IPS-11a (cell line): Measurements from ENCODE around the gene MEGF6.
"Not testable (repeated sequence)": the region's sequence is repeated elsewhere in the genome, so short reads cannot be mapped to it uniquely, and the experiment has no call there.

ENCODE experiments used
- H3K4me3 ChIP-seq: one replicate; pipeline ENCODE4 v1.5.1; 2013; ENCODE audit warnings: low read depth, low read length, control low read depth

Gene MEGF6

DNA sequence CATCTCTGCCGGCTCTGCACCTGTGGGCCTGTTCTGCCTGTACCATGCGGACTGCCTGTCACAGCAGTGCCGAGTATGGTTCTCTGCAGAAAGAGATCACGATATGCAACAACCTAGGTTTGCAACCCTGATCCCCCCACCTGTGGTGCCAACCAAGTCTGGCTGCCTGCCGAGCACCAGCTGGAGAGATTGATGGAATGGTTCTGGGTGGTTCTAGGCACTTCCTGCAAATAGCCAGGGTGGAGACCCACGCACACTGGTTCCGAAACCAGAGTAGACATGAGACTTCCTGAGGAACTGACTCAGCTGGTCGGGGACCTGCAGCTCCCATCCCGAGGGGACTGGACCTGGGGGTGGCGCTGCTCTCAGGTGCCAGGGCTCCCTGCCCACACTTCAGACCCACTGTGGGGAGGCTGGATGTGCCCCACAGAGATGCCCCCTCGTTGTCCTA is 18.9 kb upstream of the MEGF6 start:
- no peak overlapping the region for H3K4me3 ChIP-seq

DNA sequence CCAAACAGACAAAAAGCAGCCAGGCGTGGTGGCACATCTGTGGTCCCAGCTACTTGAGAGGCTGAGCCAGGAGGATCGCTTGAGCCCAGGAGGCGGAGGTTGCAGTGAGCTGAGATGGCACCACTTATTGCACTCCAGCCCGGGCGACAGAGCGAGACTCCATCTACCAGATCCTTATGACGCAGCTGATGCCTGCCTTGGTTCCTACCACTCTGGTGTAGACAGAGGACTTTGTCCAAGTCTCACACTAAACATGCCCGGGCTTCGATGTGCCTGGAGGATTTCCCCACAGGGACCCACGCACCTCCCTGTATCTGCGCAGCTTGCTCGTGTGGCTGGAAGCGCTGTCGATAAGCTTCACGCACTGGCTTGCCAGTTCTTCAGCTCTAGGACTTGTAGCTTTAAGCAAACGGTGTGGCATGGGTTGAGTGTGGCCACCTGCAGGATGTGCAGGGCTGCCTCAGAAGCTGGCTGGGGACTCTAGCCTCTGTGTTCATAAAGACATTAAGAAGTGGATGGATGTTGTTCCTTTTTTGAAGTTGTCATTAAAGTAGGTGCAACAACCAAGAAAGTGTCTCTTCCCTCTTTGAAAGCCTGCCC is 18.4 kb upstream of the MEGF6 start:
- no peak overlapping the region for H3K4me3 ChIP-seq

DNA sequence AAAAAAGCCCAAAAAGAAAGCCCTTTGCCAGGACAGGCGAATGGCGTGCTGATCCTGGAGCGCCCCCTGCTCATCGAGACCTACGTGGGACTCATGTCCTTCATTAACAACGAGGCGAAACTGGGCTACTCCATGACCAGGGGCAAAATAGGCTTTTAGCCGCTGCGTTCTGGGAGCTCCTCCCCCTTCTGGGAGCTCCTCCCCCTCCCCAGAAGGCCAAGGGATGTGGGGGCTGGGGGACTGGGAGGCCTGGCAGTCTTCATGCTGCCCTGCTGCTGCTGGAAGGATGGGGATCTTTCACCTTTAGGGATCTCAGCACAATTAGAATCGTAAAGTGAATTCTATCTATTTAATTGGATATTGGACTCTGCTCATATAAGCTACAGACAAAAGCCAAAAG is 17.1 kb upstream of the MEGF6 start:
- H3K4me3 ChIP-seq = no peak overlapping the region

GRCh38 chr1:3627515-3628253 is 16.4 kb upstream of the MEGF6 start:
- no peak overlapping the region for H3K4me3 ChIP-seq

GRCh38 chr1:3626025-3626424 is 14.7 kb upstream of the MEGF6 start:
- no peak overlapping the region for H3K4me3 ChIP-seq

DNA sequence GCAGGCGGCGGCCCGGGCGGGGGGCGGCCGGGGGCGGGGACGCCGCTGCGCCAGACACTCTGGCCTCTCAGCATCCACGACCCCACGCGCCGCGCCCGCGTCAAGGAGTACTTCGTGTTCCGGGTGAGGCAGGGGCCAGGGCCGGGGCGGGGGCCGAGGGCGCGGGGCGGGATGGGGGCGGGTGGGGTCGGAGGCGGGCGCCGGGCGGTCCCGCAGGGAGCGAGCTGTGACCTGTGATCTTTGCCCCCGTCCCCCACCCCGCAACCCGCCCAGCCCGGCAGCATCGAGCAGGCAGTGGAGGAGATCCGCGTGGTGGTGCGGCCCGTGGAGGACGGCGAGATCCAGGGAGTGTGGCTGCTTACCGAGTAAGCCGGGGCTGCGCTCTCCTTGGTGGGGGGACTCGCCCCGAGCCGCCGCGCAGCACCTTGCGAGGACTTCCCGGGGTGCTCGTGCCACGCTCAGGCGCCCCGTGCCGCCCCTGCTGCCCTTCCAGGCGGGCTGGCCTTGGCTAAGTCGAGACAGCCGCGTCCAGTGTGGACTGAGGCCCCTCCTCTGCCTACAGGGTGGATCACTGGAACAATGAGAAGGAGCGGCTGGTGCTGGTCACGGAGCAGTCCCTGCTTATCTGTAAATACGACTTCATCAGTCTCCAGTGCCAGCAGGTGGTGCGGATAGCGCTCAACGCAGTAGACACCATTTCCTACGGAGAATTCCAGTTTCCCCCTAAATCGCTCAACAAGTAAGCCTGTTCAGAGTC is 14.0 kb upstream of the MEGF6 start:
- H3K4me3 ChIP-seq = peak overlapping the region; percentile 70

GRCh38 chr1:3624200-3625136 is 13.2 kb upstream of the MEGF6 start, which contains the start of gene TPRG1L:
Gene TPRG1L, plus strand, starts transcription at chr1:3625015. Its CDS starts 58 bp downstream, at chr1:3625073.
- H3K4me3 ChIP-seq = peak within 1 kb of the TSS; percentile 70

DNA sequence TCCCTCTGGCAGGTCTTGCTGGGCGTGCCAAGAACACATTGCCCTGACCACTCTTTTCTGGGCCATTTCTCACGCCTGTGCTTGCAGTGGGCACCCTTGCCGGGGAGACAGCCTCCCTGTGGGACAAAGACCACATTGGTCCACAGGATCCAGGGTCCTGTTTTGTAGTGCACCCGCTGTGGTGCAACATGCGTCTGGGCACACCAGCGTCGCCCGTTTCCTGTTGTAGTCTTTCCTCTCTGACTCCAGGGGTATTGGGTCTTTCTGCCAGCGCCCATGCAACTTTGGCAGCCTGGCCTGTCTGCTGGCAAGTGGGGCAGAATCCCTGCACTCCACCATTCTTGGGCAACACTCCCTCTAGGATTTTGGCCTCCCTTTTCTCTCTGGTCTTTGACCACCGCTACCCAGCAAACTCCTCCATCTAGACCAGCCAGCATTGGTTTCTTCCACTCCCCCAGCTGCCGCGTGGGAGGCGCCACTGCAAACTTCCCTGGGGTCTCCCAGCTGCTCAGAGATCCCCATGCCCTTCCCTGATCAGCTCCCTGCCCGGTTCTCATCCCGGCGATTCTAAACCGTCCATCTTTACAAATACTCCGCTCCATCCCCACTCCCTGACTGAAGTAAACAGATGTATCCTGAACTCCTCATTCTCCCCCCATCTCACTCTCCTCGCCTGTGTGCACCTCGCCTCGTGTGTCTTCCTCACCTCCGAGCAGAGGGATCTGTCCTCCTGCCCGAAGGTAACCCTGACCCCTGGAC is 12.3 kb upstream of the MEGF6 start:
- H3K4me3 ChIP-seq = peak overlapping the region; percentile 61

GRCh38 chr1:3622102-3622501 is 10.8 kb upstream of the MEGF6 start:
- H3K4me3 ChIP-seq = not testable (repeated sequence)

DNA sequence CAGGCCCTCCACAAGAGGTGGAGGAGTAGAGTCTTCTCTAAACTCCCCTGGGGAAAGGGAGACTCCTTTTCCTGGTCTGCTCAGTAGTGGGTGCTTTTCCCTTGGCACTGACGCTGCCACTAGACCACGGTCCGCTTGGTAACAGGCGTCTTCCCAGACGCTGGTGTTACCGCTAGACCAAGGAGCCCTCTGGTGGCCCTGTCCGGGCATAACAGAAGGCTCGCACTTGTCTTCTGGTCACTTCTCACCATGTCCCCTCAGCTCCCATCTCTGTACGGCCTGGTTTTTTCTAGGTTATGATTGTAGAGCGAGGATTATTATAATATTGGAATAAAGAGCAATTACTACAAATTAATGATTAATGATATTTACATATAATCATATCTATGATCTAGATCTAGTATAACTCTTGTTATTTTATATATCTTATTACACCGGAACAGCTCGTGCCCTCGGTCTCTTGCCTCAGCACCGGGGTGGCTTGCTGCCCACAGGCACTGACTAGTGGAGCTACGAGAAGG is 9.9 kb upstream of the MEGF6 start:
- H3K4me3 ChIP-seq = not testable (repeated sequence)

GRCh38 chr1:3620708-3621107 is 9.4 kb upstream of the MEGF6 start:
- no peak overlapping the region for H3K4me3 ChIP-seq

DNA sequence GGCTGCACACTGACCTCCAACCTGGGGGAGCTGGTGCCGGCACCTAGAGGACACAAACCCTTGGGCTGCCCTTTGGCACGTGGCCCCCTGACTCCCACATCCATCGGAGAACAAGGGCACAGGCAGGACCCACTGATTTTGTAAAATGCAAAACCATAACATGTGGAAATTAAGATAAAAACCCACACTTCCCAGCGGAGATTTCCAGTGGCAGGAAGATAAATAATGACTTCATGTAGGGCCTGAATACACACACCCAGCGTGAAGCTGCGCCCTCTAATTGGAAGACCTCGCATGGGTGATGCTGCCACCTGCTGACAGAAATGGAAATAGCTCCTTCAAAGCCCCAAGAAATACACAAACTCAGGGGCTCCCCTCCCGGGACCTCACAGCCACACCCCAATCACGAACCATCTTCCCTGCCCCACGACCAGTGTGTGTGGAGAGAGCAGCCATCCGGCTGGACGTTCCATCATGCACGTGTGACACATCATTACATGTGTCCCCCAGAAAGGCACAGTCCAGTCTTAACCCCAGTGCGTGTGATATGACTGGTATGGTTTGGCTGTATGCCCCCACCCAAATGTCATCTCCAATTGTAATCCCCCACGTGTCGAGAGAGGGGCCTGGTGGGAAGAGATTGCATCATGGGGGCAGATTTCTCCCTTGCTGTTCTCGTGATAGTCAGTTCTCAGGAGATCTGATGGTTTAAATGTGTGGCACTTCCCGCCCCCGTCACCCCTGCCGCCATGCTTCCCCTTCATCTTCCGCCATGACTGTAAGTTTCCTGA is 7.8 kb upstream of the MEGF6 start:
- H3K4me3 ChIP-seq = no peak overlapping the region

DNA sequence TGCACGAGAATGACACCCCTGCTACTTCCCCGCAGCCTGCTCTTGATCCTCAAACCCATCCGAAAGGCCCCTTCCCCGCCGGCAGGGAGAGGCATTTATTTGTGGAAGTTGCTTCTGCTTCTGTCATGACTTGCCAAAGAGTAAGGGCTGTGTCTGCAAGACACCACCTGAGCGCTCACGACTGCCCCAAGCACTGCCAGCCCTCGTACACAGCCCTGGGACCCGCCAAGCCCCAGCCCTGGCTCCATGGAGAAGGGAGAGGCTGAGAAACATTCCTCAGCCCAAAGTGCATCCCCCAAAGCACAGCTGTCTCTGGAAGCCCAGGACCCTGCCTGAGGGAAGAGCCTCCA is 7.2 kb upstream of the MEGF6 start:
- H3K4me3 ChIP-seq = no peak overlapping the region

GRCh38 chr1:3617806-3618345 is 6.6 kb upstream of the MEGF6 start:
- H3K4me3 ChIP-seq = no peak overlapping the region

- no peak overlapping the region for H3K4me3 ChIP-seq
Observed at GRCh38 chr1:3616861-3617260, 5.6 kb upstream of the MEGF6 start.

GRCh38 chr1:3614755-3615742 is 3.7 kb upstream of the MEGF6 start:
- H3K4me3 ChIP-seq = no peak overlapping the region

DNA sequence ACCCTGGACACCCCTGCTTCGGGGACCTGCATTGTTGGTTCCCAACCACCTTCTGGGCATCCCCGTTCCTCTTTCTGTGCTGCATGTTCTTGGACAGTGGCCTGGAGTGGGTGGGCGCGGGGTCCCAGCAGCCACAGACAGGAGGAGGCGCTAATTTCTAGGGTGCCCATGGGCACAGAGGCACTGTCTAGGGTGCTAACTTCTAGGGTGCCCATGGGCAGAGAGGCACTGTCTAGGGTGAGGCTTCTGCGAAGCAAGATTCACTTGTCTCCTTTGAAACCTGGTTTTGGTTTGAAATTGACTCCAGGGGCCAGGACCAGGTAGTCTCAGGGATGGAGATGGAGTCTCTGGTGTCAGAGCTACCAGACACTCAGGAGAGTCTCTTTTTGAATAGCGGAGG is 815 bp upstream of the MEGF6 start:
- H3K4me3 ChIP-seq = no peak overlapping the region
